CD14-positive monocyte (primary cell): ENCODE data around the gene LY6G5B. TPM values are rescaled to one million over a fixed set of nuclear protein-coding genes. Genes with fewer than 3 reads are reported as not detected.

ENCODE experiments used
- DNase-seq, 3 donors: peaks; one replicate each; pipeline ENCODE4 v3.0.0-alpha.2; 2011 to 2022
- H2AFZ ChIP-seq: 2 replicates; pipeline ENCODE4 v1.6.0; 2012; ENCODE audit warnings: mild to moderate bottlenecking, low read depth, low read length, inconsistent platforms; ENCODE audit not compliant: insufficient read depth, poor library complexity, severe bottlenecking
- H3K27ac ChIP-seq, 2 donors: 1 replicate in 1 of 2; 2 replicates in 1 of 2; pipeline ENCODE4 v1.5.1; 2012 to 2013; ENCODE audit warnings: low read length in 2 of 2, control low read depth in 1 of 2, inconsistent platforms in 1 of 2, low read depth in 1 of 2, mild to moderate bottlenecking in 1 of 2
- H3K27me3 ChIP-seq, 2 donors: one replicate each; pipeline versions ENCODE4 v1.6.0 to v1.6.1; 2011 to 2013; ENCODE audit warnings: low read length in 2 of 2; ENCODE audit not compliant: control insufficient read depth in 2 of 2, insufficient read depth in 2 of 2
- H3K36me3 ChIP-seq, 2 donors: replicated peaks in 1 of 2; 1 replicate in 1 of 2; 2 replicates in 1 of 2; pipeline versions ENCODE4 v1.5.1 to v1.6.1; 2012 to 2013; ENCODE audit warnings: low read length in 2 of 2, control low read depth in 1 of 2, inconsistent platforms in 1 of 2, mild to moderate bottlenecking in 1 of 2; ENCODE audit not compliant: insufficient read depth in 2 of 2, control insufficient read depth in 1 of 2
- H3K4me1 ChIP-seq, 2 donors: 1 replicate in 1 of 2; 2 replicates in 1 of 2; pipeline versions ENCODE4 v1.5.1 to v1.6.1; 2012 to 2013; ENCODE audit warnings: low read length in 2 of 2, control low read depth in 1 of 2, inconsistent platforms in 1 of 2, mild to moderate bottlenecking in 1 of 2, moderate library complexity in 1 of 2; ENCODE audit not compliant: insufficient read depth in 2 of 2, control insufficient read depth in 1 of 2
- H3K4me2 ChIP-seq: replicated peaks from 2 replicates; pipeline ENCODE3; 2012; ENCODE audit warnings: low read length, moderate library complexity, mild to moderate bottlenecking; ENCODE audit not compliant: poor library complexity, severe bottlenecking; ENCODE audit errors: extremely low read depth
- H3K4me3 ChIP-seq, 3 experiments: fragments of 200-600 bp in 1 of 3; sonication (generic) in 1 of 3; replicated peaks in 1 of 3; 1 replicate in 2 of 3; 2 replicates in 1 of 3; pipeline ENCODE4 v1.5.1; 2011 to 2013; ENCODE audit warnings: low read length in 3 of 3, mild to moderate bottlenecking in 3 of 3, control low read depth in 2 of 3, low read depth in 2 of 3, inconsistent platforms in 1 of 3, moderate library complexity in 1 of 3
- H3K79me2 ChIP-seq: 2 replicates; pipeline ENCODE4 v1.6.0; 2012; ENCODE audit warnings: mild to moderate bottlenecking, control low read depth, inconsistent platforms, low read length, moderate library complexity; ENCODE audit not compliant: insufficient read depth
- H3K9ac ChIP-seq: 2 replicates; pipeline ENCODE4 v1.6.0; 2017; ENCODE audit warnings: low read length, mild to moderate bottlenecking; ENCODE audit not compliant: insufficient read depth, poor library complexity, severe bottlenecking
- H3K9me3 ChIP-seq, 2 donors: replicated peaks in 1 of 2; 1 replicate in 1 of 2; 2 replicates in 1 of 2; pipeline versions ENCODE4 v1.5.1 to v1.6.1; 2012 to 2013; ENCODE audit warnings: low read length in 2 of 2, control low read depth in 1 of 2; ENCODE audit not compliant: control insufficient read depth in 1 of 2, insufficient read depth in 1 of 2
- H4K20me1 ChIP-seq: 2 replicates; pipeline ENCODE4 v1.6.0; 2012; ENCODE audit warnings: mild to moderate bottlenecking, low read length, control low read depth, moderate library complexity; ENCODE audit not compliant: insufficient read depth
- H3K27ac Mint-ChIP-seq, 7 donors: one replicate each; pipeline ENCODE4 v1.8.0; 2020; ENCODE audit warnings: mild to moderate bottlenecking in 7 of 7, mixed read lengths in 7 of 7, moderate library complexity in 6 of 7, inconsistent platforms in 2 of 7
- H3K27me3 Mint-ChIP-seq, 3 donors: one replicate each; pipeline ENCODE4 v1.8.0; 2021 to 2022; ENCODE audit warnings: low read depth in 3 of 3, mild to moderate bottlenecking in 3 of 3, mixed read lengths in 3 of 3, moderate library complexity in 3 of 3, inconsistent platforms in 1 of 3
- H3K36me3 Mint-ChIP-seq, 2 donors: one replicate each; pipeline ENCODE4 v1.8.0; 2020; ENCODE audit warnings: mixed read lengths in 2 of 2, inconsistent platforms in 1 of 2, mild to moderate bottlenecking in 1 of 2
- H3K4me1 Mint-ChIP-seq: one replicate; pipeline ENCODE4 v1.8.0; 2020; ENCODE audit warnings: mild to moderate bottlenecking, mixed read lengths
- H3K4me3 Mint-ChIP-seq, 2 donors: one replicate each; pipeline ENCODE4 v1.8.0; 2020; ENCODE audit warnings: mild to moderate bottlenecking in 2 of 2, mixed read lengths in 2 of 2, moderate library complexity in 1 of 2
- H3K9me3 Mint-ChIP-seq, 7 donors: one replicate each; pipeline ENCODE4 v1.8.0; 2020 to 2022; ENCODE audit warnings: mixed read lengths in 7 of 7, mild to moderate bottlenecking in 6 of 7, moderate library complexity in 6 of 7, inconsistent platforms in 2 of 7
- WGBS: methylation state at CpG from one replicate; pipeline ENCODE4 v1.1.5; 2013; ENCODE audit warnings: missing lambda C conversion rate; ENCODE audit not compliant: insufficient coverage; 5-methylcytosine and 5-hydroxymethylcytosine counted together
- intact Hi-C, 2 donors: fragments of 100-400 bp; cut with micrococcal nuclease; formaldehyde crosslinking; loops; one replicate each; pipeline versions ENCODE4 v1.15.0 to v1.15.1; 2023
- polyA plus RNA-seq, 3 donors: library from polyadenylated mRNA; depleted of rRNA in 1 of 3; unstranded in 2 of 3; stranded (reverse) in 1 of 3; fragments of 300-500 nt in 2 of 3; fragments of >200 nt in 1 of 3; fragmentation: Illumina TruSeq in 2 of 3; gene quantifications; 1 replicate in 2 of 3; 2 replicates in 1 of 3; pipeline ENCODE4 v1.2.3, GENCODE V29; 2012 to 2021
- TF ChIP-seq, protein P1 (sequence below): fragments of 200-600 bp; IDR thresholded peaks from one replicate; pipeline ENCODE4 v1.8.0; 2022; ENCODE audit warnings: antibody characterized with exemption, mild to moderate bottlenecking

LY6G5B gene
- polyA plus RNA-seq, 3 donors = 0.17 to 55.1 TPM; not detected in 1

DNA sequence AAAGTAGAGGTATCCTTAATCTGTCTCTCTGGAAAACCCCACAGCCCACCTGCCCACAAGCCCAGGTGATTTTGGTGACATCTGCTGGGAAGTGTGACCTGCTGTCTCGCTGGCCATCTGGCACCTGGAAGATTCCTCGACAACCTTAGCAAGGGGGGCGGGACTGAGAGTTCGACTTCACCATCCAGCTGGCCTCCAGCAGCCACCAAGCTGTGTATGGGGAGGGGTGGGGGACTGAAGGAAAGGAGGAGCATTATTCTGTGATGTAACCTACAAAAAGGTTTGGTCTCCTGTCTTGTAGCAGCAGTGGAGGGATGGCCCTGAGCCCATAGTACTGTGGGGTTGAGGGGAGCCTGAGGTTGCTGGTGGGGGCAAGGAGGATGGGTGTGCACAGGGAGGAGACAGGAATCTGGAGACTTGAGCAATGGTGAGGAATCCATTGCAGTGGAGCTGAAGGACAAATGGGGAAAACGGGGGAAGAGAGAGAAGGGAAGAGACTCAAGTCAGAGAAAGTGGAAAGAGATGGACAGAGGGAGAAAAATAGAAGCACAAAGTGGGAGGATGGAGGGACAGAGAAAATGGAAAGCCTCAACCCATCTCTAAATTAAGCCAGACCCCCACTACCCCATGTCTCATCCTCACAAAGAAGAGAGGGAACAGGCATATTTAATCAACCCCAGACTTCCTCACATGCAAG, 40.9 kb downstream of the LY6G5B start:
- Mint-ChIP-seq H3K36me3 (no peaks in the 10 kb centered on the region), H3K27ac (peak overlapping the region in 6 of 7 donors; percentile 28 to 79 (median 58)), H3K4me1 (peaks cover 28% of the 10 kb centered on the region), H3K4me3 (peak overlapping the region; percentile 59 to 80), H3K9me3 (peaks cover 0 to 2% (median 0%) of the 10 kb centered on the region in 7 donors), H3K27me3 (peaks cover 0 to 9% (median 1%) of the 10 kb centered on the region in 3 donors)
- DNase-seq = no peak
- 87% methylated on average over 4 of the region's 5 CpGs for WGBS
- intact Hi-C loops = no loop called here
- no peaks in the 10 kb centered on the region for H4K20me1 ChIP-seq
- H3K27ac ChIP-seq = peak overlapping the region in 1 of 2 donors; percentile 32
- H3K9me3 ChIP-seq = no peaks in the 10 kb centered on the region
- no peaks in the 10 kb centered on the region for H3K27me3 ChIP-seq
- H3K4me2 ChIP-seq = peak overlapping the region; percentile 49
- H3K4me3 ChIP-seq = peak overlapping the region in 1 of 3 experiments; percentile 46
- H3K9ac ChIP-seq = no peak overlapping the region
- H2AFZ ChIP-seq = peak overlapping the region; percentile 56
- peaks cover 21 to 27% of the 10 kb centered on the region in 2 donors for H3K4me1 ChIP-seq
- H3K36me3 ChIP-seq = no peaks in the 10 kb centered on the region
- no peaks in the 10 kb centered on the region for H3K79me2 ChIP-seq
- TF ChIP-seq, protein P1, sequence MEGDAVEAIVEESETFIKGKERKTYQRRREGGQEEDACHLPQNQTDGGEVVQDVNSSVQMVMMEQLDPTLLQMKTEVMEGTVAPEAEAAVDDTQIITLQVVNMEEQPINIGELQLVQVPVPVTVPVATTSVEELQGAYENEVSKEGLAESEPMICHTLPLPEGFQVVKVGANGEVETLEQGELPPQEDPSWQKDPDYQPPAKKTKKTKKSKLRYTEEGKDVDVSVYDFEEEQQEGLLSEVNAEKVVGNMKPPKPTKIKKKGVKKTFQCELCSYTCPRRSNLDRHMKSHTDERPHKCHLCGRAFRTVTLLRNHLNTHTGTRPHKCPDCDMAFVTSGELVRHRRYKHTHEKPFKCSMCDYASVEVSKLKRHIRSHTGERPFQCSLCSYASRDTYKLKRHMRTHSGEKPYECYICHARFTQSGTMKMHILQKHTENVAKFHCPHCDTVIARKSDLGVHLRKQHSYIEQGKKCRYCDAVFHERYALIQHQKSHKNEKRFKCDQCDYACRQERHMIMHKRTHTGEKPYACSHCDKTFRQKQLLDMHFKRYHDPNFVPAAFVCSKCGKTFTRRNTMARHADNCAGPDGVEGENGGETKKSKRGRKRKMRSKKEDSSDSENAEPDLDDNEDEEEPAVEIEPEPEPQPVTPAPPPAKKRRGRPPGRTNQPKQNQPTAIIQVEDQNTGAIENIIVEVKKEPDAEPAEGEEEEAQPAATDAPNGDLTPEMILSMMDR = no peak

DNA sequence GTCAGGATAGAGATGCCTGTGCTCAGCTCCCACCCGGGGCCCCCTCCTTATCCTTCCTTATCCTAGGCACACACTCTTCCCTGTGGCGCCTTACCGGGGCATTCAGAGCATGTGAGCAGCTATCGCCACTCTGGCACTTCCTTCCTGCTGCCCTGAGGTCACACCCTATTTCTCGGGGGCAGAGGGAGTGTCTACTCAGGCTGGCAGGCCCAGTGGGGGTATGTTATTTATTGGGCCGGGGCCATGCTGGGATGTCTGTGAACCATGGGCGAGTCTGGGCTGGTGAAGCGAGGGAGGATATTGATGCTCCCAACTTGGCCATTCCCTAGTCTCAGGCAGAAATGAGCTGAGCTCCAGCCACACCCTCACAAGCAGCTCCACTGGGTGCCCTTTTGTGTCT, 41.5 kb downstream of the LY6G5B start:
- Histone ChIP-seq H3K4me2 (peak overlapping the region; percentile 49), H3K4me3 (peak overlapping the region in 1 of 3 experiments; percentile 46), H2AFZ (peak overlapping the region; percentile 56), H3K9me3 (no peaks in the 10 kb centered on the region), H4K20me1 (no peaks in the 10 kb centered on the region), H3K36me3 (no peaks in the 10 kb centered on the region), H3K9ac (peak overlapping the region; percentile 5), H3K27me3 (no peaks in the 10 kb centered on the region), H3K27ac (peak overlapping the region in 1 of 2 donors; percentile 32), H3K4me1 (peaks cover 21 to 27% of the 10 kb centered on the region in 2 donors), H3K79me2 (no peaks in the 10 kb centered on the region)
- Mint-ChIP-seq H3K27me3 (peaks cover 0 to 9% (median 1%) of the 10 kb centered on the region in 3 donors), H3K36me3 (no peaks in the 10 kb centered on the region), H3K4me1 (peaks cover 28% of the 10 kb centered on the region), H3K9me3 (peaks cover 0 to 2% (median 0%) of the 10 kb centered on the region in 7 donors), H3K4me3 (peak overlapping the region; percentile 59 to 80), H3K27ac (peak overlapping the region in 4 of 7 donors; percentile 52 to 79 (median 68))
- intact Hi-C loops = no loop called here
- WGBS = 83% methylated on average over 1 of the region's 8 CpGs
- TF ChIP-seq, protein P1 = no peak
- peak in 2 of 3 donors; percentile 41 to 54 for DNase-seq
